ENCODE results near the gene CETP. TPM values are rescaled to one million over a fixed set of nuclear protein-coding genes. Genes with fewer than 3 reads are reported as not detected.

CETP gene
- total and polyA plus RNA-seq, 4 donors, result 3.3 to 24.0 (median 6.3) TPM

GRCh38 chr16:56999409-57000270, 37.9 kb downstream of the CETP start:
- no peak for TF ChIP-seq CTCF (IDR thresholded peaks at IDR 0.05; ENCODE audit: low read depth, low read length, missing input control)
- no peak for TF ChIP-seq HNF4A (conservative IDR thresholded peaks at IDR 0.05)
- no peak for TF ChIP-seq REST (IDR thresholded peaks at IDR 0.05)
- no peak for TF ChIP-seq GABPA (IDR thresholded peaks at IDR 0.05 in 1 of 2, conservative IDR thresholded peaks at IDR 0.05 in 1 of 2)
- no peak for TF ChIP-seq RXRA (IDR thresholded peaks at IDR 0.05)
- no peak for TF ChIP-seq ZBTB33 (IDR thresholded peaks at IDR 0.05)
- TF ChIP-seq TAF1 (conservative IDR thresholded peaks at IDR 0.05), result no peak
- no peak for TF ChIP-seq FOXA2 (IDR thresholded peaks at IDR 0.05)
- TF ChIP-seq HNF4G (IDR thresholded peaks at IDR 0.05), result no peak
- no peak for TF ChIP-seq FOXA1 (IDR thresholded peaks at IDR 0.05)
- TF ChIP-seq YY1 (IDR thresholded peaks at IDR 0.05), result no peak
- TF ChIP-seq SP1 (IDR thresholded peaks at IDR 0.05), result no peak
- no peak for TF ChIP-seq RAD21 (IDR thresholded peaks at IDR 0.05)
- TF ChIP-seq MAX (IDR thresholded peaks at IDR 0.05), result no peak
- no peak for TF ChIP-seq ATF3 (IDR thresholded peaks at IDR 0.05)
- TF ChIP-seq NR2F2 (IDR thresholded peaks at IDR 0.05), result no peak
- TF ChIP-seq JUND (IDR thresholded peaks at IDR 0.05), result no peak
- no peak overlapping the region for H3K9ac ChIP-seq (ENCODE audit: low read depth in 1 of 2, low read length in 2 of 2)
- peaks cover 0 to under 1% (median 0%) of the 10 kb centered on the region in 4 donors for H3K36me3 ChIP-seq (ENCODE audit: control insufficient read depth in 4 of 4, insufficient read depth in 3 of 4, low read depth in 1 of 4, low read length in 3 of 4)
- no peaks in the 10 kb centered on the region for H3K4me1 ChIP-seq (ENCODE audit: control insufficient read depth in 4 of 4, insufficient read depth in 4 of 4, low read length in 3 of 4)
- no peak overlapping the region for H3K4me3 ChIP-seq (ENCODE audit: low read depth in 1 of 3, low read length in 3 of 3)
- 85% methylated on average over 11 of the region's 11 CpGs for WGBS
- peak overlapping the region in 1 of 2 donors; percentile 17 for H3K27ac ChIP-seq (ENCODE audit: low read depth in 1 of 2, low read length in 2 of 2)
- H3K9me3 ChIP-seq (ENCODE audit: control insufficient read depth in 4 of 4, low read length in 3 of 4), result no peaks in the 10 kb centered on the region
- no peaks in the 10 kb centered on the region for H3K27me3 ChIP-seq (ENCODE audit: control insufficient read depth in 4 of 4, insufficient read depth in 4 of 4, low read length in 3 of 4)
- no peak for DNase-seq (ENCODE audit: low spot score)

Data from liver (tissue), 9 donors.